HG03064 (cell line): ENCODE measurements around the gene NINJ2.

Source experiments
- ATAC-seq: cut with Tn5 transposase; IDR thresholded peaks from one replicate; pipeline ENCODE4 v1.9.1; 2021; ENCODE audit warnings: low read depth; ENCODE audit not compliant: unreplicated experiment

Gene NINJ2

DNA sequence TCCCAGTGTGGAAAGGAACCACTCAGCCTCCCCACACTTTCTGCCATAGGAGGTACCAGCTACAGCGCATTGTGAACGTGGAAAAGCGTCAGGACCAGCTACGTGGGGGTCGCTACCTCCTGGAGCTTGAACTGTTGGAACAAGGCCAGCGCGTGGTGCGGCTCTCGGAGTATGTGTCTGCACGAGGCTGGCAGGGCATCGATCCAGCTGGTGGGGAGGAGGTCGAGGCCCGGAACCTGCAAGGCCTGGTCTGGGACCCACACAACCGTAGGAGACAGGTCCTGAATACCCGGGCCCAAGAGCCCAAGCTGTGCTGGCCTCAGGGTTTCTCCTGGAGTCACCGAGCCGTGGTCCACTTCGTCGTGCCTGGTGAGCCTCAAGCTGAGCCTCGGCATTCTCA lies 106.7 kb downstream of the NINJ2 start:
- ATAC-seq: no peak

DNA sequence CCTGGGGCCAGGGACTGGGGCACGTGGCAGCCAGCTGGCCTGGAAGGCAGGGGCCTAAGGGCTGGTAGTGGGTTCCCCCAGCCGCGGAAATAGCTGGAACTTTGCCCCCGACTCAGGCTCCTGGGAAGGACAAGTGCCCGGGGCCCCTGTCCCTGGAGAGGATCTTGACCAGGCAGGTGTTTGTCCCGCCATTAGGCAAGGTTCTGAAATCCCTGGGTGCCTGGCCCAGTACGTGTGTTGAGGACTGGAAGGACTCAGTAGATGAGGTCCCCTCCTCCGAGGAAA lies 109.3 kb downstream of the NINJ2 start:
- ATAC-seq: no peak

DNA sequence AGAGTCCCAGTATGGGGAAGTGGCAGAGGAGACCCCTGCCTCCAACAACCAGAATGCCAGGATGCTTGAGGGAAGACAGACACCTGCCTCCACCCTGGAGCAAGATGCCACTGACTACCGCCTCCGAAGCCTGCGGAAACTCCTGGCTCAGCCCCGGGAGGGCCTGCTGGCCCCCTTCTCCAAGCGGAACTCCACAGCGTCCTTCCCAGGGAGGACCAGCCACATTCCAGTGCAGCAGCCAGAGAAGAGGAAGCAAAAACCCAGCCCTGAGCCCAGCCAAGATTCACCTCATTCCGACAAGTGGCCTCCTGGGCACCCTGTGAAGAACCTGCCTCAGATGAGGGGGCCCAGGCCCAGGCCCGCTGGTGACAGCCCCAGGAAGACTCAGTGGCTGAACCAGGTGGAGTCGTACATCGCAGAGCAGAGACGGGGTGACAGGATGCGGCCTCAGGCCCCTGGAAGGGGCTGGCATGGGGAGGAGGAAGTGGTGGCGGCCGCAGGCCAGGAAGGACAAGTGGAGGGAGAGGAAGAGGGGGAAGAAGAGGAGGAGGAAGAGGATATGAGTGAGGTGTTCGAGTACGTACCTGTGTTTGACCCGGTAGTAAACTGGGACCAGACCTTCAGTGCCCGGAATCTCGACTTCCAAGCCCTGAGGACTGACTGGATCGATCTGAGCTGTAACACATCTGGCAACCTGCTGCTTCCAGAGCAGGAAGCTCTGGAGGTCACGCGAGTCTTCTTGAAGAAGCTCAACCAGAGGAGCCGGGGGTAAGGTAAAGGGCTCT lies 109.8 kb downstream of the NINJ2 start:
- no peak for ATAC-seq

DNA sequence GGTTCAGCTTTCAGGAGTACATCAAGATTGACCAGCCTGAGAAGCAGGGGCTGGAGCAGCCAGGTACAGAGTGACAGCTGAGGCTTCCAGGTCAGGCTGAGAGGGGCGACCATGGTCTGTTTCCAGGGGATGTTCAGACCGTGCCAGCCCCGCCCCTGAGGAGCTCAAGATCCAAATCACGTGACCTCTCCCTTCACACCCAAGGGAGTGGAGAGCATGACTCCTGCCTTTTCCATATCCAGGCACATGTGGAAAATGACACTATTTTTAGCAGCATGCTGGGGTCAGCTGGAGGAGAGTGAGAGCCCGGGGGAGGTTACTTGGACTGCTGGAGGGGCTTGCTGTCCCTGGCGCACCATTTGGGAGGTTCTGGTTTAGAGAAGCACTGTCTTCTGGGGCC lies 110.8 kb downstream of the NINJ2 start:
- ATAC-seq: no peak

DNA sequence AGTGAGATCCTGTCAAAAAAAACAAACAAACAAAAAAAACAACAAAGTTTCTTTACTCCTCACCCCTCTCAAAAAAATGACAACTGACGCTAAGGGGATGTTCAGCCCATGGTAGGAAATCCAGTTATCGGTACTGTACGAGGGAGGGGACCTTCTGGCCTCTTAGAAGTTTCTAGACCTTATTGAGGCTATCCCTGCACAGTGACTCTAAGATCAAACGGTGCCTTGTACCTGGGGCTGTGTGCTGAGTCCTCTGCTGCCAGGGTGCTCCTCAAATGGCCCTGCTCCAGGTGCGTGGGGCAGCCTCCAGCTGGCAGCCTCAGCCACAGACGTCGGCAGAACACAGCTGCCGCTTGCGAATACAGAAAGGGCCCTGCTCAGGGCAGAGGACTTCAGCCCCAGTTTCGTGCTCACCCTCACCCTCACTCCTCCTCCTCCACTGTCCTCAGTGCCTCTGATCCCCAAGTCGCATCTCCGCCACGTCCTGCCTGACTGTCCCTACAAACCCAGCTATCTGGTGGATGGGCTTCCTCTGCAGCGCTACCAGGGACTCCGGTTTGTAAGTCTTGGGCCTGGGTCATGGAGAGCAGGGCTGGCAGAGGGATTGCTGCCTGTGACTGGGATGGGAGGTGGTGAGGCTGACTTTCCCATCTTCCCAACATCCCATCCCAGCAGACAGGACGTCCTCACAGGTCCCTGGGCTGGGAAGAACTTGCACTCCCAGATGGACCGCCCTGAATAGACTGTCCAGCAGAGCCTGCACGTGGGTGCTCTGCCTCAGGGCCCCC lies 112.6 kb downstream of the NINJ2 start:
- ATAC-seq: no peak

DNA sequence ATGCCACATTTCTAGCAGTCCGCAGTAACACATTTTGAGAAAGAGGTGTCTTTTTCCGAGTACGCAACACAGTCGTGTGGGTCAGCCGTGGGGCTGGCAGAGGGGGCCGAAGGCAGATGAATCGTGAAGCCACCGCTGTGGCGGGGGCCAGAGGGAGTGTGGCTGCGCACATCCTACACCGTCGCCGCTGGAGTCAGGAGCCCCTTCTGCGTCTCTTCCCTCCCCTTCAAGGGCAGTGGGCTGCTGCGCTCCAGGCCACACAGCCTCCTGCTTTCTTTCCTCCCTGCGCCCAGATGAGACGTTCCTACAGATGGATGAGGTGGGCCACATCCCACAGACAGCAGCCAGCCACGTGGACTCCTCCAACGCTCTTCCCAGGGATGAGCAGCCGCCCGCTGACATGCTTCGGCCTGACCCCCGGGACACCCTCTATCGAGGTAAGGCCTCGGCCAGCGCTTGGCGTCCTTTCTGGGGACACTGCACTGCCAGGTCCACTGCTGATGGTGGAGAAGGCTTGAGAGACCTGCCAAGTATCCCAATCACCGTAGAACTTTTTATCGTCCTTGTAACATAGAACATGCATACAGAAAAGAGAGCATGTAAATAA lies 113.7 kb downstream of the NINJ2 start:
- ATAC-seq: no peak

DNA sequence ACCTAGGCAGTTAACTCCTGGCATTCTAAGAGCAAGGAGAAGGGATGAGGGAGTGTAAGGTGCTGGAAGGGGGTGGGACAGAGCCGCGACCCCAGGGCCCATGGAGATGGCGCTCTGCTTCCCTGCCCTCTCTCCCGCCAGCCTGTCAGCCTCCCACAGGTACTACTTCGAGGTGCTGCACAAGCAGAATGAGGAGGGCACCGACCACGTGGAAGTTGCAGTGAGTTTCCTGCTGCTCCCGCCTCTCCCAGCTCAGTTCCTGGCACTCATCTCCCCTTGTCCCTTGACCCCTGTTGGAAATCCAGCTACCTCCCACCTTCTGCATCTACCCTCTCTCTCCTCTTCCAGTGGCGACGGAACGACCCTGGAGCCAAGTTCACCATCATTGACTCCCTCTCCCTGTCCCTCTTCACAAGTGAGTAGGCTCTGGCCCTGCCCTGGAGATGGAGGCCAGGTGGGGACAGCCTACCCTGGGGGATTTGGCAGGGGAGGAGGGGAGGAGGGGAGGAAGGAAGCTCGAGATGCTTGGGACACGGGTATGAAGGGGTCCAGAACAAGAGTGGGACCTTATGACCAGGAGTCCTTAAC lies 115.3 kb downstream of the NINJ2 start:
- ATAC-seq: no peak

DNA sequence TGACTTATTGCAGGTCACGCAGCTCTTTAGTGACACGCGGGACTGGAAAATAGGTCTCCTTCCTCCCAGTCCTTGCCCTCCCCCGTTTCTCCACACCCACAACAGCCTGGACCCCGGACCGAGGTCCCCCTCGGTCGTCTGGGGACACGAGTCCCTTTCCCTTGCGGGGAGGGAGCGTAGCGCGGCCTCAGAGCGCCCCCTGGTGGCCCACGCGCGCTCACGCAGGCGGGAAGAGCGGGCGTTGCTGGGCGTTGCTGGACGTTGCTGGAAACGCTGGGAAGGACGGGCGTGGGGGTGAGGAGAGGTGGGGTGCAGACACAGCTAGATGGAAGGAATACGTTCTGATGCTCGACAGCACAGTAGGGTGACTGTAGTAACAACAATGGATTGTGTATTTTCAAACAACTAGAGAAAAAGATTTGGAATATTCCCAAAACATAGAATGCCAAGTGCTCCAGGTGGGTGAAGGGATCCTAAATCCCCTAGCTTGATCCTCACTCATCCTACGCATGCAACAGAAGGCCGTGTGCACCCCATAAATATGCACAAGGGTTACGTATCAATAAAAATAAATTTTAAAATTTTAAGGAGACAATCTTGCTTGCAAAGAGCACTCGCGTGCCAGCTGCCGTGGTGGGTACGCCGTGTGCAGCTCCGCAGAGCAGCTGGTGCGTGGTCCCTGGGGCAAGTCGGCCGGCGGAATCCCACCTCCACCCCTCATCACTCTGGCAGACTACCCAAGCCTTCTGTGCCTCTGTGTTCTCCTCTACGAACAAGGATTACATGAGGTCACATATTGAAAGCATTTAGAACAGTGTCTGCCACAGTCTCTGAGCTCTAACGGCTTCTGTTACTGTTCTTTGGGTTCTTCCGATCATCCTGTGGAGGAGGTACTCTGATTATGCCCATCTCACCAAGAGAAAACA lies 116.1 kb downstream of the NINJ2 start:
- no peak for ATAC-seq

DNA sequence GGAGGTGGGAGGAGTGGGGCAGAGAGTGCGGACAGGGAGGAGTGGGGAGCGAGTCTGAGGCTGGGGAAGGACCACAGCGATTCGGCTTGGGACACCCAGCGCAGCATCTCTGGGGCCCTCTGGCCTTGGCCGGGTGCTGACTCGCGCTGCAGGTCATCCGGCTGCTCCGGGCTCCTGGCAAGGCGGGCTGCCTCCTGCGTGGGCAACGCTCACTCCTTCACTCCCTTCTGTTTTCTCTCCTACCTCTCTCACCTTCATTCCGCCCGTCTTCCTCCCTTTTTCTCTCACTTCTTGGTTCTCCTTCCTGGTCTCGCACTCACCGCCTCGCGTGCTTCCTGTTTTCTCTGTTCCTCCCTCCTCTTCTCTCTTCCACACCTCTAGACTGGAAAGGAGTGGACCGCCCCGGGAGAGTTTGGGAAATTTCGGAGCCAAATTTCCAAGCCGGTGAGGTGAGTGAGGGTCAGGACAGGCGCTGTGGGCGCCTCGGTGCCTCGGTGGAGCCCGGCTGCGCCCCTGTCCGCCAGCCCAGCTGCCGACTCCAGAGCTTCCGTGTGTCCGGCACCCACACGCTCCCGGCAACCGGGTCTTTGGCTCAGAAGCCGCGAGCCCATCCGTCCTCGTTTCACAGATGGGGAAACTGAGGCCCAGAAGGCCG lies 116.9 kb downstream of the NINJ2 start:
- ATAC-seq: no peak

DNA sequence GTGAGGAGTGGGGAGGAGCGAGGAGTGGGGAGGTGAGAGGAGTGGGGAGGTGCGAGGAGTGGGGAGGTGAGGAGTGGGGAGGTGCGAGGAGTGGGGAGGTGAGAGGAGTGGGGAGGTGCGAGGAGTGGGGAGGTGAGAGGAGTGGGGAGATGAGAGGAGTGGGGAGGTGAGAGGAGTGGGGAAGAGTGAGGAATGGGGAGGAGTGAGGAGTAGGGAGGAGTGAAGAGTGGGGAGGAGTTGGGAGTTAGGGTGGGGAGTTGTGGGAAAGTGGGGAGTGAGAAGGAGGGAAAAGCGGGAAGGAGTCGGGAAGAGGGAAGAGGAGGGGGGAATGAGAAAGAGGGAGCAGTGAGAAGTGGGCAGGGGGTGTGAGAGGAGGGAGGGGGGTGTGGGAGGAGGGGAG lies 117.4 kb downstream of the NINJ2 start:
- ATAC-seq: no peak

DNA sequence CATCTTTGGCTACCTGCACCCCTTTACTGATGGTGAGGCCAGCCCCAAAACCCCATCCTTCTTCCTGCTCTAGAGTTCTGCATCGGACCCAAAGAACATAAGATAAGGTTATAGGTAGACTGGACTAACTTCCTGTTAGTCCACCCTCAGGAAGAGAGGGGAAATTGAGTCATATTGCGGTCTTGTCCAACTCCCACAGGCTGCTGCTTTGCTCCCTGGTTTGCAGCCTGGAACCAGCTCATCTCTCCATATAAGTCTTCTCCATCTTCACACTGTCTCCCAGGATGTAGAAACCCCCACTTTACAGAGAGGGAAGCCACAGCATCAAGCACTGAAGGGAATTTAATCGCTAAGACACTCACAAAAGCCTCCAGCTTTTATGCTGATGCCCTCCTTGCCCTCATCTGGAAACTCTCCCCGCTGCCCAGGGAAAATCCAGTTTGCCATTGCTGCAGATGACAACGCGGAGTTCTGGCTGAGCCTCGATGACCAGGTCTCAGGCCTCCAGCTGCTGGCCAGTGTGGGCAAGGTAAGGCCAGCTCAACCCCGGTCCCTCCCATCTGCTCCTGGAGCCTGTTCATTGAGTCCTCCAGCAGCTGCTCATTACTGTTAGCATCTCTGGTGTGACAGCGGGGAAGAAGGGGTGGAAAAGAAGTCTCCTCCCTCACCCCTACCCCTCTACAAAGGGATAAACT lies 118.2 kb downstream of the NINJ2 start:
- ATAC-seq: no peak

DNA sequence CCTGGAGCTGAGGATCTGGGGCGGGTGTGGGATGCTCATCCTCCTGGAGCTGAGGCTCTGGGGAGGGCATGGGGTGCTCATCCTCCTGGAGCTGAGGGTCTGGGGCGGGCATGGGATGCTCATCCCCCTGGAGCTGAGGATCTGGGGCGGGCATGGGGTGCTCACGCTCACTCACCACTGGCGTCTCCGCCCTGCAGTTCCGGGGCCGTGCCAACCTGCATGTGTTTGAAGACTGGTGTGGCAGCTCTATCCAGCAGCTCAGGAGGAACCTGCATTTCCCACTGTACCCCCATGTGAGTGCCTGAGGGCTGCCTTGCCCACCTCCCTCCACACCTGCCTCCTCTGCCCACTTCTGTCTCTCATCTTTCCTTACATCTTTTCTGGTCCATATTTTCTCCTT lies 119.1 kb downstream of the NINJ2 start:
- ATAC-seq: no peak

DNA sequence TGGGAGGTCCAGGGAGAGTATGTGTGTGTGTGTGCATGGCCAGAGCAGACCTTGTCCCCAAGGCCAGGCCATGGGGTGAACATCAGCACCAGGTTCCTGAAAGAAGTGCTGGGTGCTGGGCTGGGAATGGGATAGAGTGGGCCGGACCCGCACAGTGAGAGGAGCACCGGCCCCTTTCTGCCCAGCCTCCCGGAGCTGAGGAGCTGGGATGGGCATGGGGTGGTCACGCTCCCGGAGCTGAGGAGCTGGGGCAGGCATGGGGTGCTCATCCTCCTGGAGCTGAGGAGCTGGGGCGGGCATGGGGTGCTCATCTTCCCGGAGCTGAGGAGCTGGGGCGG lies 120.2 kb downstream of the NINJ2 start:
- ATAC-seq: no peak

DNA sequence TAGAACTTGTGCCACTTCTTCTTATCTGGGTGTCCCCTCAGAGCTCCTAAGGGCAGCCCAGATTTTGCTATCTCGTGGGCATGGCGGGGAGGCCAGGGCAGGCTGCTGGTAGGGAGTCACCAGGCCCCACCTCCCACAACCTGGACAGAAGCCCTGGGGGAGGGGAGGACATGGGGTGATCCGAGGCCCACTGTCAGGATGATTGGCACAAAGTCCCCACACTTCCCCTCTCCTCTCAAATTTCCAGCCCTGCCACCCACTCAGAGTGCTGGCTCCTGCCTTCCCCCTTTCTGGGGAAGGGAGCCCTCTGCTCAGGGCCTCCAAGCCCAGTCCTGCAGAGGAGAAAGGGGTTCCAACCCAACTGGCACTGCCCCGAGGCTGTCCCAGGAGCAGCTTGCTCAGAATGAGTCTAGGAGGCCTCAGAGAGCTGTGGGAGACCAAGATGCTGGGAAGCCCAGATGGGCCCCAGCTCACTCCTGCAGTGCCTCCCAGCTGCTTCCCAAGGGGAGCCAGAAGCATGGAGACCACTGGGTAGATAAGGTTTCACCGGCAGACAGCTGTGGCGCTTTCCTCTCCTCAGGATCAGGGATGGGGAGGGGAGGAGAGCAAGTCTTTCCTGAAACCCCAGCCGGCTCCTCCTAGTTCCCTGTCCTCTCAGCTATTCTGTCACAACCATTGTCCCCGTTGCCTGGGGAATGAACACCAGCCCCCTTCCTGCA lies 120.7 kb downstream of the NINJ2 start:
- no peak for ATAC-seq

DNA sequence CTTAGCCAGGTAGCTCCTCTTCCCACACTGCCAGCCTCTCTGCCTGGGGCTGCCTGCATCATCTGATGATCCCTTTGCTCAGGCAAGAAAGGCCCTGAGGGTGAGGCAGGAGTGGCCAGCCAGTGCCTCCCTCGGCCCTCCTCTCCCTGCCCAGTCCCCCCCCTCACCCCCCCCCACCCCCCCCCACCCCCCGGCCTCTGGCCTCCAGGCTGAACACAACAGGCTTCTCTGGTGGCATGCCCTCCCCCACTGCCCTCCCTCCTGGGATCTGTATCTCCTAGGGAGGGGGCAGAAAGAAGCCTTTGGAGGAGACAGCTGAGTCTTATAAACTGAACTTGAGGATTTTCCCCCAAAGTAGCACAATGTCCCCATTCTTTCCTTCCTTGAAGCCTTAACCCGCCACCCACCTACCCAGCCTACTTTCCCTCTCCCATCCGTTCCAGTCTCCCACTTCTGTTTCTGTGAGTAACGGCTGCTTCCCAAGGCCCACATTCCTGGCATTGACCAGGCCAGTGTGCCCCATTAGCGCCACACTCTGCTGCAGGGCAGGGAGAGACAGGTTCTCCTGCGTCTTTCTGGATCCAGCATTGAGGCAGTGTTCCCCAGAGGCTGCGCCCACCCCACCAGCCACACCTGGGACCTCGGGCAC lies 121.4 kb downstream of the NINJ2 start:
- ATAC-seq: no peak

DNA sequence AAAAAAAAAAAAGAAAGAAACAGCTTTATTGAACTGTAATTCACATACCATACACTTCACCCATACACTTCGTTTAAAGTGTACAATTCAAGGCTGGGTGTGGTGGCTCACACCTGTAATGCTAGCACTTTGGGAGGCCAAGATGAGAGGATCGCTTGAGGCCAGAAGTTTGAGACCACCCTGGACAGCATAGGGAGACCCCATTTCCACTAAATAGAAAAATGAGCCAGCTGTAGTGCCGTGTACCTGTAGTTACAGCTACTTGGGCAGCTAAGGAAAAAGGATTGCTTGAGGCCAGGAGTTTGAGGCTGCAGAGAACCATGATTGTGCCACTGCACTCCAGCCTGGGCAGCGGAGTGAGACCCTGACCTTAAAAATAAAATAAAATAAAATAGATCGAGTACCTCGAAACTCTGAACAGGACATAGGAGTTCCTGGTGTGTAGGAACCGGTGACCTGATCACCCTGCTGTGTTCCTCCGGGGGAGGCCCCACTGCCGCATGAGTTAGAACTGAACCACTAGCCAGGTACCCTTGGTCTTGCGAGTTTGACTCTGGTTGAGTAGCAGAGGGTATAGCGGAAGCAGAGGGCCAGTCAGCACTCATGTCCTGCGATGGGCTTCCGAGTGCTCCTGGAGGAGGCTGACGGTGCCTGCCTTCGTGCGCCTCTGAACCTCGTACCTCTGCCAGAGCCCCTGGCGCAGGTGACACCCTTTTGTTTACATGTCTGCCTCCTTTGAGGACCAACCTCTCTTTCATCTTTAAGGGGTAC lies 123.5 kb downstream of the NINJ2 start:
- ATAC-seq: no peak

DNA sequence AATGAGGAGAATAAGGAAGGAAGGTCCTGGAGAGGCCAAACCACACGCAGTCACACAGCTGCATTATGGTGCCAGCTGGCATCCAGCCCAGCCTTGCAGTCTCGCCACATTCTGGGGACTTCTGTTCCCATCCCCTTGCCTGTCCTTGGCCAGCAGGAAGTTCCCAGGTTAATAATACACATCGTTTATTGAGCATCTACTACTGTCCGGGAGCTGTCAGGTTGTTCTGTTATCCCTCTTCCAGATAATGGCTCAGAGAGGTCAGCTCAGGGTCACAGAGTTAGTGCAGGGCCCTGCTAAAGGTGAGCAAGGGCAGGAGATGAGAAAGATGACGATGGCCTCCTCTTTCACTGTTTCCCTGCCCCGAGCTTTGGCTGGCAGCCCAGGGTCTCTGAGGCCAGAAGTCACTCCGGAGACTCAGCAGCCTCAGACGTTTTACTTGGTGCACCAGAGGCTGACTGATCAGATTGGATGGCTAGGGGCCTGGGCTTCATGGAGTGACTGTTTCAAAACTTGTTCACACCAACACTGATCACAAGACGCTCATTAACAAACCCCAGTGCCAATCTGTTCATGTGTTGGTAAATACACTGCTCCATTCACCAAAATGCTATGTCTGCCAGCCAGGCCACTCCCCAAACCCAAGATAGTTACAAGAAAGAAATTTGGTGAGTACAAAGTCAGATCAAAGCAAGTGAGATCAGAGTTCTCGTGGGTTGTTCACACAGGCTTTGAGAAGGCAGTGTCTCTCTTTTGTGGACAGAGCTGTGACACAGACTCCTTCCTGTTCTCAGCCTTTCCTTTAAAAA lies 124.3 kb downstream of the NINJ2 start:
- ATAC-seq: no peak
